ENCODE data around the gene SCNN1B. TPM values are rescaled to one million over a fixed set of nuclear protein-coding genes. Genes with fewer than 3 reads are reported as not detected.
"Not testable (repeated sequence)": the region's sequence is repeated elsewhere in the genome, so short reads cannot be mapped to it uniquely, and the experiment has no call there.

SCNN1B gene
- total and polyA plus RNA-seq, 11 donors = 0.15 to 1.1 (median 0.34) TPM; not detected in 6

DNA sequence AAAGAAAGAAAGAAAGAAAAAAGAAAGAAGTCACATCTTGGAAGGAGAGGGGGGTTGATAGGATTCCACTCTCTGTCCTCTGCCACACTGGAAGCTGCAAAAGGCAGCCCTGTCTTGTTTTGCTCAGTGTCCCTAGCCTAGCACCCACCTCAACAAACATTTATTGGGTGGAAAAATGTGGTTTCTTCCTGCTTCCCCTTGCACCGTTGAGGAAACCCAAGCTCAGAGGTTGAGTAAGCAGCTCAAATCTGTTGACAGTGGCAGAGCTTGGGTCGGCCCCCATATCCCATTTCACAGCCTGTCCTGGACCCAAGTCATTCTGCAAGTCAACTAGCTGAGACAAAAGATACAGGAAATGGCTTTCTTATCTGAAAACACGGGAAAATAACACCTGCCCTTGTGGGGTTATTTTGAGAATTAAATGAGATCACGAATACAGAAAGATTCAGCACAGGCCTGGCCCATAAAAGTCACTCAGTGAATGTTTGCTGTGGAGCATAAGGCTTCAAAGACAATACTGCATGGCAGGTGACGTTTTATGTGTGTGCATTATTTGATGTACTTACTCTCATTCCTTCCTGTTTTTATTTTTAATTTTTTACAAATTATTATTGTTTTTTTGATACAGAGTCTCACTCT is 63.6 kb downstream of the SCNN1B start:
- peak in 2 of 4 donors; percentile 54 to 55 for ATAC-seq

DNA sequence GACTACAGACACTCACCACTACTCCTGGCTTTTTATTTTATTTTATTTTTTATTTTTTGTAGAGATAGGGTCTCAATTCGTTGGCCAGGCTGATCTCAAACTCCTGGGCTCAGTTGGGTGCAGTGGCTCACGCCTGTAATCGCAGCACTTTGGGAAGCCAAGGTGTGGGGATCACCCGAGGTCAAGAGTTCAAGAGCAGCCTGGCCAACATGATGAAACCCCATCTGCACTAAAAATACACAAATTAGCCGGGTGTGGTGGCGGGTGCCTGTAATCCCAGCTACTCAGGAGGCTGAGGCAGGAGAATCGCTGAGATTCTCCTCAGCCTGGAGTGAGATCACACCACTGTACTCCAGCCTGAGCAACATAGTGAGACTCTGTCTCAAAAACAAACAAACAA is 64.2 kb downstream of the SCNN1B start:
- H3K27ac ChIP-seq; intact Hi-C loops (cut with DNase I); H3K4me3 ChIP-seq; ATAC-seq; DNase-seq; H3K27me3 ChIP-seq; H3K9me3 ChIP-seq; H3K36me3 ChIP-seq: not testable (repeated sequence)
- WGBS, 4 donors = 76 to 78% (median 76%) methylated on average over 7 of the region's 7 CpGs
- H3K4me1 ChIP-seq = peaks cover 0 to 11% (median 0%) of the 10 kb centered on the region in 12 donors

More for the DNA sequence above, 63.6 kb downstream of the SCNN1B start:
- intact Hi-C loops (cut with DNase I) = no loop called here
- Histone ChIP-seq H3K9me3 (no peaks in the 10 kb centered on the region), H3K4me1 (peaks cover 0 to 11% (median 0%) of the 10 kb centered on the region in 12 donors), H3K27me3 (no peaks in the 10 kb centered on the region), H3K4me3 (no peak overlapping the region), H3K36me3 (no peaks in the 10 kb centered on the region), H3K27ac (no peak overlapping the region)
- no peak for DNase-seq
- WGBS, 4 donors = 24 to 37% (median 27%) methylated on average over 5 of the region's 5 CpGs
- TF ChIP-seq, protein P1, sequence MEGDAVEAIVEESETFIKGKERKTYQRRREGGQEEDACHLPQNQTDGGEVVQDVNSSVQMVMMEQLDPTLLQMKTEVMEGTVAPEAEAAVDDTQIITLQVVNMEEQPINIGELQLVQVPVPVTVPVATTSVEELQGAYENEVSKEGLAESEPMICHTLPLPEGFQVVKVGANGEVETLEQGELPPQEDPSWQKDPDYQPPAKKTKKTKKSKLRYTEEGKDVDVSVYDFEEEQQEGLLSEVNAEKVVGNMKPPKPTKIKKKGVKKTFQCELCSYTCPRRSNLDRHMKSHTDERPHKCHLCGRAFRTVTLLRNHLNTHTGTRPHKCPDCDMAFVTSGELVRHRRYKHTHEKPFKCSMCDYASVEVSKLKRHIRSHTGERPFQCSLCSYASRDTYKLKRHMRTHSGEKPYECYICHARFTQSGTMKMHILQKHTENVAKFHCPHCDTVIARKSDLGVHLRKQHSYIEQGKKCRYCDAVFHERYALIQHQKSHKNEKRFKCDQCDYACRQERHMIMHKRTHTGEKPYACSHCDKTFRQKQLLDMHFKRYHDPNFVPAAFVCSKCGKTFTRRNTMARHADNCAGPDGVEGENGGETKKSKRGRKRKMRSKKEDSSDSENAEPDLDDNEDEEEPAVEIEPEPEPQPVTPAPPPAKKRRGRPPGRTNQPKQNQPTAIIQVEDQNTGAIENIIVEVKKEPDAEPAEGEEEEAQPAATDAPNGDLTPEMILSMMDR (IDR thresholded peaks at IDR 0.05) = no peak
- no peak for TF ChIP-seq POLR2A (IDR thresholded peaks at IDR 0.05)

DNA sequence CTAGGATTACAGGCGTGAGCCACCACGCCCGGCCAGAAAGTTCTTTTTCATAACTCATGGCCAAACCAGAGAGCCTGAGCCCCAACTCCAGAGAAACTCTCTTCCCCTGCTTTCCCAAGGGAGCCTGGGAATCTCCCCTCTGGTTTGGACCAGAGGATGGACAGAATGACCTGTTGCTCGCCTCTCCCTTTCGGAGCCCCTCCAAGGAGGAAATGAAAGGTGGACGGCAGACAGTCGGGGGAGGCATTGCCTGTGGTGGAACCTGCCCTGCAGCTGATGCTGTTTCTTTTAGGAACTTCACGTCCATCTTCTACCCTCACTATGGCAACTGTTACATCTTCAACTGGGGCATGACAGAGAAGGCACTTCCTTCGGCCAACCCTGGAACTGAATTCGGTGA is 65.5 kb downstream of the SCNN1B start:
- DNase-seq = no peak
- H3K4me3 ChIP-seq = no peak overlapping the region
- intact Hi-C loops (cut with DNase I) = no loop called here
- no peak for ATAC-seq
- H3K4me1 ChIP-seq = peaks cover 0 to 7% (median 0%) of the 10 kb centered on the region in 12 donors
- no peaks in the 10 kb centered on the region for H3K9me3 ChIP-seq
- H3K36me3 ChIP-seq = no peaks in the 10 kb centered on the region
- WGBS, 4 donors = 75 to 86% (median 80%) methylated on average over 9 to 10 of the region's 10 CpGs
- H3K27ac ChIP-seq = no peak overlapping the region
- TF ChIP-seq, protein P1 (IDR thresholded peaks at IDR 0.05) = no peak
- peaks cover 0 to 10% (median 0%) of the 10 kb centered on the region in 9 donors for H3K27me3 ChIP-seq

DNA sequence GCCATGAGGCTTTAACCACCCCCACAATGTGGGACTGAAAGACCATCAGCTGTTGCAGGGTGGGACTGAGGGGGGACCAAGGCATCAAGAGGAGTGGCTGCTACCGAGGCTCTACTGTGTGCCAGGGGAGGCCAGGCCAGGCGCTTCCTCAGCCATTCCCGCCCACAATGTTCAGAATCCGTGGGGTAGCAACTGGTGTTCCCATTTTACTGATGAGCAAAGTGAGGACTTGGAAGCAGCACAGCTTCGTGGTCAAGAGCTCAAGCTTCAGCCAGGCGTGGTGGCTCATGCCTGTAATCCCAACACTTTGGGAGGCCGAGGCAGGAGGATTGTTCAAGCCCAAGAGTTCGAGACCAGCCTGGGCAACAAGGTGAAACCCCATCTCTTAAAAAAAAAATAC is 65.9 kb downstream of the SCNN1B start:
- no peak overlapping the region for H3K27ac ChIP-seq
- 80 to 89% (median 85%) methylated on average over 7 to 8 of the region's 8 CpGs for WGBS, 4 donors
- H3K4me3 ChIP-seq = no peak overlapping the region
- no peak for TF ChIP-seq POLR2A (IDR thresholded peaks at IDR 0.05)
- TF ChIP-seq, protein P1 (IDR thresholded peaks at IDR 0.05) = no peak
- intact Hi-C loops (cut with DNase I) = no loop called here
- DNase-seq = no peak
- no peak for ATAC-seq
- peaks cover 0 to 3% (median 0%) of the 10 kb centered on the region in 12 donors for H3K4me1 ChIP-seq
- H3K36me3 ChIP-seq = no peaks in the 10 kb centered on the region
- H3K9me3 ChIP-seq = no peaks in the 10 kb centered on the region
- peaks cover 0 to 11% (median 0%) of the 10 kb centered on the region in 9 donors for H3K27me3 ChIP-seq

DNA sequence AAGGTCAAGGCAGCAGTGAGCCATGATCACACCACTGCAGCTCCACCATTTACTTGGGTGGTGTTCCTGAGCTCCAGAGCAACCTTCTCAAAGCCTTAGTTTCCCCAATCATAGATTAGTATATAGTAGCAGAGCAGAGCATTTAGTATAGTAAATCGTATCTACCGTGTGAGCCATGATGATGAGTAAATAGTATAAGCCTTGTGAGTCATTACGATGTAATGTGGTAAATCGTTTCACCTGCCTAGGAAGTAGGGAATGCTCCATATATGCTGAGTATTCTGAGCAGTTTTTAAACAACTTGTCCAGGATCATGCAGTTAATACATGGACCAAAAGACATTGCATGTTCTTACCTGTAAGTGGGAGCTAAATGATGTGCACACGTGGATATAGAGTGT is 66.4 kb downstream of the SCNN1B start:
- DNase-seq (no peak), ATAC-seq (no peak)
- no peak overlapping the region for H3K27ac ChIP-seq
- H3K4me1 ChIP-seq = peaks cover 0 to 2% (median 0%) of the 10 kb centered on the region in 12 donors
- WGBS, 4 donors = 82 to 90% (median 85%) methylated on average over 5 of the region's 5 CpGs
- H3K9me3 ChIP-seq = no peaks in the 10 kb centered on the region
- no peak for TF ChIP-seq POLR2A (IDR thresholded peaks at IDR 0.05)
- TF ChIP-seq, protein P1 (IDR thresholded peaks at IDR 0.05) = no peak
- H3K36me3 ChIP-seq = no peaks in the 10 kb centered on the region
- H3K27me3 ChIP-seq = peaks cover 0 to 16% (median 0%) of the 10 kb centered on the region in 9 donors
- intact Hi-C loops (cut with DNase I) = no loop called here
- H3K4me3 ChIP-seq = no peak overlapping the region
